NK-92 (cell line): ENCODE measurements around the gene SYCE3.
"Not testable (repeated sequence)": the region's sequence is repeated elsewhere in the genome, so short reads cannot be mapped to it uniquely, and the experiment has no call there.

Experiments
- DNase-seq: peaks from one replicate; lab custom pipeline; 2025; ENCODE audit not compliant: unreplicated experiment; lab: John Stamatoyannopoulos, UW

The SYCE3 gene, protein sequence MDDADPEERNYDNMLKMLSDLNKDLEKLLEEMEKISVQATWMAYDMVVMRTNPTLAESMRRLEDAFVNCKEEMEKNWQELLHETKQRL

DNA sequence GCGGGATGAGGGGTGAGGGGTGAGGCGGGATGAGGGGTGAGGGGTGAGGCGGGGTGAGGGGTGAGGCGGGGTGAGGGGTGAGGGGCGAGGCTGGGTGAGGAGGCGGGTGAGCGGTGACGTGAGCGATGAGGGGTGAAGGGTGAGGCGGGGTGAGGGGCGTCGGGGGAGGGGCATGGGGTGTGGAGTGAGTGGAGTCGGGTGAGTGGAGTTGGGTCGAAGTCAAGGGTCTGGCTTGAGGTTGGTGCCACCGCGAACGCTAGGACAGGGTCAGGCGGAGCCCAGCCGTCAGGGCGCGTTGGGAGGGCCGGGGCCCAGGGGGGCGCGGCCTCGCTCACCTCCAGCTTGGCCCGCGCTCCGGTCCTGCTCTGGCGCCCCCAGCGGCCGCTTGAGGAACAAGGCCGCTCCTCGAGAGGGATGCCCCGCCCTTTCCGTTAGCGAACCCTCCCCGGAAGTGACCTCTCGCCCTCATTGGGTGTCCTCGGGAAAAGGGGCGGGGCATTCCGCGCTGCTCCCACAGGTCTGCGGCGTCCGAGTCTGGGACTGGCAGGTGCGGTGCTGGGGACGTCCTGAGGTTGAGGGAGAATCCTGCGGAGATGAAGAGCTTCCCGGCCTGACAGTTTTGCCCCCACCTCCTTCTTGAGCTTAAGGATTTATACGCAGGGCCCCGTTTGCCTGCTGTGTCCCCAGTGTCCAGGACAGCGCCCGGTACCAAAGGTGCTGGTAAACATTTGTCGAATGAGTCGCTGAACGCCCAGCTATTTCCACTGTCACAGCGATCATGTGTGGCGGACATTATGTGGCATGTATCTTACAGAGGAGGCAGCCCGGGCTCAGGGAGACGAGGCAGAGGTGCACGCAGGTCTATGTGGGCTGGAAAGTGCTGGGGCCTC lies at the start of gene SYCE3:
Gene SYCE3, minus strand, starts transcription at position 397 of the 890 bp plus-strand sequence. CDS start 6,514 bp downstream, outside the sequence.
- peak; percentile 62 for DNase-seq

GRCh38 chr22:50612168-50612527 lies 49.4 kb upstream of the SYCE3 start:
- DNase-seq, result no peak

- DNase-seq, result no peak
These were observed 48.8 kb upstream of the SYCE3 start for GRCh38 chr22:50611341-50612060.

- DNase-seq, result no peak
These were observed 47.9 kb upstream of the SYCE3 start for GRCh38 chr22:50610581-50610980.

- no peak for DNase-seq
These were observed 47.3 kb upstream of the SYCE3 start for GRCh38 chr22:50610041-50610451.

DNA sequence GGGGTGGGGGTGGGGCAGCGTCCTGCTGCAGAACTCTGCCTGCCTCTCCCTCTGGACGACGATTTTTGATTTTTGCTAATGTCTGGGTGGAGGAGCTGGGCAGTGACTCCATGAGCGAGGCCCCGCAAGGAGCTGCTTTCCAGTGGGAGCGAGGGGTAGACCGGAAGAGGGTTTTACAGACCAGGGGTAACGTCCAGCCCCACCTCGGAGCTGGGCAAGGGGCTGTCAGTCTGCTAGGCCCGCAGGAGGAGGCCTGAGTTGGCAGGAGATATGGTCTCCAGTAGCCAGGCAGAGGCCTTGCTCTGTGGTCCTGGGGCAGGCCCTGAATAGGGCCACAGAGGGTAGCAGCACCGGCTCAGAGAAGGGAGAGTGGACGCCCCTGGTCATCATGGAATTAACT lies 46.9 kb upstream of the SYCE3 start:
- no peak for DNase-seq

GRCh38 chr22:50608996-50609395 lies 46.3 kb upstream of the SYCE3 start:
- no peak for DNase-seq

DNA sequence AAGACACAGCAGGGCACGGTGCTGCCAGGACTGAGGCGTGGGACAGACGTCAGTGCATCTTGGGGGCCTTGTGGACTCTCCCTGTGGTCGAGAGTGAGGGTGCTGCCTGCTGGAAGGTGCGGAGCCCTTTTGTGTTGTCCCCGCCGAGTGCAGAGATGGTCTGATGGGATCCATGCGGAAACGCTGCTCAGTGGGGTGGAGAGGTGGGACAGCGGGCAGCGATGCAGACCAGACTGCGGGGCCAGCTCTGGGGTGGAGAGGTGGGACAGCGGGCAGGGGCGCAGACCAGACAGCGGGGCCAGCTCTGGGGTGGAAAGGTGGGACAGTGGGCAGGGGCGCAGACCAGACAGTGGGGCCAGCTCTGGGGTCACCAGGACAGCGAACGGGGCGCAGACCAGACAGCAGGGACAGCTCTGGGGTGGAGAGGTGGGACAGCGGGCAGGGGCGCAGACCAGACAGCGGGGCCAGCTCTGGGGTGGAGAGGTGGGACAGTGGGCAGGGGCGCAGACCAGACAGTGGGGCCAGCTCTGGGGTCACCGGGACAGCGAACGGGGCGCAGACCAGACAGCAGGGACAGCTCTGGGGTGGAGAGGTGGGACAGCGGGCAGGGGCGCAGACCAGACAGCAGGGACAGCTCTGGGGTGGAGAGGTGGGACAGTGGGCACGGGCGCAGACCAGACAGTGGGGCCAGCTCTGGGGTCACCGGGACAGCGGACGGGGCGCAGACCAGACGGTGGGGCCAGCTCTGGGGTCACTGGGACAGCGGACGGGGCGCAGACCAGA lies 45.5 kb upstream of the SYCE3 start:
- not testable (repeated sequence) for DNase-seq

DNA sequence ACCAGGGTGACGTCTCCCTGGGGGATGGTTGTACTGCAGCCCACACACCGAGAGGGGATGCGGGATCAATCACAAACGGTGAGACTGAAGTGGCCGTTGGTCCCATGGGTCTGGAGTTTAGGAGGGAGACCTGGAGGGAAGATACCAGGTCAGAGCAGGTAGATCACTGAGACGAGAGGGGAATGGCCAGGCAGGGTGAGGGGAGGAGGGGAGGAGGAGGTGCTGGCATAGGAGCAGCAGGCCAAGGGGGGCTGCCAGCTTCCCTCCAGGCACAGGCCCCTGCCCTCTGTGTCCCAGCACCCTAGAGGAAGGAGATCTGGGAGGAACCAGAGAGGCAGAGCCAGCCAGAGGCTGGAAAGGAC lies 44.9 kb upstream of the SYCE3 start:
- no peak for DNase-seq

DNA sequence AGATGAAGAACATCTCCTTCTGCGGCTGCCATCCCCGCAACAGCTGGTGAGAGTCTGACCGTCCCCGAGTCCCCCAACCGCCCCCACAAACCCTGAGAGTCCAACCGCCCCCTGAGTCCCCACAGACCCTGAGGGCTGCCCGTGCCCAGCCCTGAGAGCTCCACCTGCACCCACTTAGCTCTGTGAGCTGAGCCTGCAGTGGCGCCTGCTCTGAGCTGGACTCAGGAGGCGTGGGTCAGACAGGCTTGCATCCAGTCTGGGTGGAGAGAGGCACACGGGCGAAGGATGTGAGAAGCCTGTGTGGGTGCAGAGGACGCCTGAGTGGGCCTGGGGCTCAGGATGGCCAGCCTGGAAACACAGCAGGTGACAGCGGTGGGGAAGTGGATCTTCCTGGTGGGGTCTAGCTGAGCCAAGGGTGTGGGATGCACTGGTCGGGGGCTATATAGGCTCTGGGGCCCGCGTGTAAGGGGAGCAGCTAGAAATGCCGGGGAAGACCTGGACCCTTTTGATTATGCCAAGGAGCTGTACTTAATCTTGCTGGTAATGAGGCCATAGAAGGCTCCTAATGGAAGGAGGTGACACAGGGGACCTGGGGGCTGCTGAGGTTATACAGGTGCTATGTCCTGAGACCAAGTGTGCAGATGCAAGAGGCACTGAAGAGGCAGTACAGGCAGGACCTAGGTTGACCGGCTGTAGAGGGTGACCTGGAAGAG lies 44.4 kb upstream of the SYCE3 start:
- DNase-seq, result no peak

GRCh38 chr22:50606165-50606945 lies 43.6 kb upstream of the SYCE3 start:
- no peak for DNase-seq

DNA sequence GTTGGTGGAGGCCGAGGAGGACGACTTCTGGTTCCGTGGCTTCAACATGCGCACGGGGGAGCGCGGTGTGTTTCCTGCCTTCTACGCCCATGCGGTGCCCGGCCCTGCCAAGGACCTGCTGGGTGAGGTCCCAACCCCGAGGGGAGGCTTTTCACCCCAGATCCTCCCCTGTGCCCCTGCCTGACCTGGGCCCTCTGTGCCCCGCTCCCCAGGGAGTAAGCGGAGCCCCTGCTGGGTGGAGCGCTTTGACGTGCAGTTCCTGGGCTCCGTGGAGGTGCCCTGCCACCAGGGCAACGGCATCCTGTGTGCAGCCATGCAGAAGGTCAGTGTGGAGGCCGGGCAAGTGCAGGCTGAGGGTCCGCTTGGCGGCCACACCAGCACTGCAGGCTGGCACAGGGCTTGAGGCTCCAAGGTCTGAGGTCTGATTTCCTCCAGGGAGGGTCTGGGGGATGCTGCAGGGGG lies 42.9 kb upstream of the SYCE3 start:
- DNase-seq, result no peak

- DNase-seq, result no peak
These were observed 42.4 kb upstream of the SYCE3 start for GRCh38 chr22:50605002-50605612.

DNA sequence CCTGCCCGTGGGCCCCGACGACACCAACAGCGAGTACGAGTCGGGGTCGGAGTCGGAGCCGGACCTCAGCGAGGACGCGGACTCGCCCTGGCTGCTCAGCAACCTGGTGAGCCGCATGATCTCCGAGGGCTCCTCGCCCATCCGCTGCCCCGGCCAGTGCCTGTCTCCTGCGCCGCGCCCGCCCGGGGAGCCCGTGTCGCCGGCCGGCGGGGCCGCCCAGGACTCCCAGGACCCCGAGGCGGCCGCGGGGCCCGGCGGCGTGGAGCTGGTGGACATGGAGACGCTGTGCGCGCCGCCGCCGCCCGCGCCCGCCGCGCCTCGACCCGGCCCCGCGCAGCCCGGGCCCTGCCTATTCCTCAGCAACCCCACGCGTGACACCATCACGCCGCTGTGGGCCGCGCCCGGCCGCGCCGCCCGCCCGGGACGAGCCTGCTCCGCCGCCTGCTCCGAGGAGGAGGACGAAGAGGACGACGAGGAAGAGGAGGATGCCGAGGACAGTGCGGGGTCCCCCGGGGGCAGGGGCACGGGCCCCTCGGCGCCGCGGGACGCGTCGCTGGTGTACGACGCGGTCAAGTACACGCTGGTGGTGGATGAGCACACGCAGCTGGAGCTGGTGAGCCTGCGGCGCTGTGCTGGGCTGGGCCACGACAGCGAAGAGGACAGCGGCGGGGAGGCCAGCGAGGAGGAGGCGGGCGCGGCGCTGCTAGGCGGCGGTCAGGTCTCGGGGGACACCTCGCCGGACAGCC lies 41.7 kb upstream of the SYCE3 start:
- DNase-seq, result no peak

DNA sequence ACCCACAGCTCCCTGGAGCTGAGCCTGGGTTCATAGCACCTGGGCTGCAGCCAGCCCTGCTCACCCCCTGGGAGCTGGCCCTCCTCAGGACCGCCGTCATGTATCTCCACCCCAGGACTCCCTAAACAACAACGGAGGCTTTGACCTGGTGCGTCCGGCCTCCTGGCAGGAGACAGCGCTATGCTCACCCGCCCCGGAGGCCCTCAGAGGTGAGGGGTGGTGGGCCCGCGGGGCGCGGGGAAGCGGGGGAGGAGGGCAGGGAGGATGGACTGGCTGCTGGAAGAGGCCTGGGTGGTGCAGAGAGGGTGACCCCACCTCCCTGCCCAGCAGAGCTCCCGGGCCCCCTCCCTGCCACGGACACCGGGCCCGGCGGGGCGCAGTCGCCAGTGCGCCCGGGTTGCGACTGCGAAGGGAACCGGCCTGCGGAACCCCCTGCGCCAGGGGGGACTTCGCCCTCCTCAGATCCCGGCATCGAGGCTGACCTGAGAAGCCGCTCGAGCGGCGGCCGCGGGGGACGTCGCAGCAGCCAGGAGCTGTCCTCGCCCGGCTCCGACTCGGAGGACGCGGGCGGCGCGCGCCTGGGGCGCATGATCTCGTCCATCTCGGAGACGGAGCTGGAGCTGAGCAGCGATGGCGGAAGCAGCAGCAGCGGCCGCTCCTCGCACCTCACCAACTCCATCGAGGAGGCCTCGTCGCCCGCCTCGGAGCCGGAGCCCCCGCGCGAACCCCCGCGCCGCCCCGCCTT lies 41.0 kb upstream of the SYCE3 start:
- no peak for DNase-seq

DNA sequence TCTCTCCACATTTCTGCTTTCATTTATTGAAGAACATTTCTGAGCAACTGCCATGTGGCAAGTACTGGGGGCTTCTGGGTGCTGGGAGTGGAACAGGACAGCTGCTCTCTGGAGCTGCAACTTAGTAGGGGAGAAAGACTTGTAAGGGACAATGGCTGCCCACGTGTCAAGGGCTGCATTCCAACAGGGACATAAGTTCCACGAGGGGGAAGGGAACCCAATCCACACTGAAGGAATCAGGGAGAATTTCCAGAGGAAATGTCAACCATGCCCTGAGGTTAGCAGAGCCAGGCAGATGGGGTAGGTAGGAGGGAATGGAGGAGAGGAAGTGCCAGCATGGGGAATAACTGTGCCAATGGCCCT lies 39.6 kb upstream of the SYCE3 start:
- no peak for DNase-seq

DNA sequence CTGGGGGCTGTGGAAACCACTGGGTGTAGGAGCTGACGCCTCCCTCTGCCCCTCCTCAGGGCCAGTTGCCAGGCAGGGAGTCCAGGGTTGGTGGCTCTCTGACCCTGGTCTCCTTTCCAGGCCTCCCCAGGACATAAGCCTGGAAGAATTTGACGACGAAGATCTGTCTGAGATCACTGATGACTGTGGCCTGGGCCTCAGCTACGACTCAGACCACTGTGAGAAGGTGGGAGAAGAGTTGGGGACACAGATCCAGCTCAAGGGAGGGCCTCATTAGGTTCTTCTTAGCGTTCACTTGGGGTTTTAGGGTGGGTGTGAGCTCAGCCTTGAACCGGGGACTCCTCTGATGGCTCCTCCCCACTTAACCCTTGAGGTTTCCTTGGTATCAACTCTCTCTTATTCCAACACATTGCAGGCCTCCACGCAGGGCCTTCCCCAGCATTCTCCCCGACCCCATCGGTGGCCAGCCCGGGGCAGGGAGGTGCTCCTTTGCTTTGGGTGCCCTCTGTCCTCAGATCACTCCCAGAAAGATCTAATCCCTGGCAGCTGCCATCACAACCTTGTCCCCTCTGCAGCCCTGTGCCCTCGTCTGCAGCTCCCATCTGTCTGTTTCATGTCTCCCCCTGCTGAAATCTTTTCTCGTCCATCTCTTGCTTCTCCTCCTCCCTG lies 39.1 kb upstream of the SYCE3 start:
- DNase-seq, result no peak
